IMR-90 (cell line): Measurements from ENCODE around the gene DNMT3B.

ENCODE experiments used
- CTCF ChIP-seq: conservative IDR thresholded peaks from 2 replicates; pipeline ENCODE4 v1.5.1; 2012; ENCODE audit warnings: mild to moderate bottlenecking, low read depth, low read length, improper control_type of control experiment
- RAD21 ChIP-seq: IDR thresholded peaks from 2 replicates; pipeline ENCODE4 v1.6.1; 2012; ENCODE audit warnings: low read length, improper control_type of control experiment

GRCh38 chr20:32837157-32837556 is 75.0 kb downstream of the DNMT3B start:
- TF ChIP-seq CTCF (no peak), RAD21 (no peak)
